ENCODE data around the gene TMCO4. TPM values are rescaled to one million over a fixed set of nuclear protein-coding genes. Genes with fewer than 3 reads are reported as not detected.
"Not testable (repeated sequence)": the region's sequence is repeated elsewhere in the genome, so short reads cannot be mapped to it uniquely, and the experiment has no call there.

Gene TMCO4
- total RNA-seq, 1 donor from 2014 or later, result 18.7 TPM

DNA sequence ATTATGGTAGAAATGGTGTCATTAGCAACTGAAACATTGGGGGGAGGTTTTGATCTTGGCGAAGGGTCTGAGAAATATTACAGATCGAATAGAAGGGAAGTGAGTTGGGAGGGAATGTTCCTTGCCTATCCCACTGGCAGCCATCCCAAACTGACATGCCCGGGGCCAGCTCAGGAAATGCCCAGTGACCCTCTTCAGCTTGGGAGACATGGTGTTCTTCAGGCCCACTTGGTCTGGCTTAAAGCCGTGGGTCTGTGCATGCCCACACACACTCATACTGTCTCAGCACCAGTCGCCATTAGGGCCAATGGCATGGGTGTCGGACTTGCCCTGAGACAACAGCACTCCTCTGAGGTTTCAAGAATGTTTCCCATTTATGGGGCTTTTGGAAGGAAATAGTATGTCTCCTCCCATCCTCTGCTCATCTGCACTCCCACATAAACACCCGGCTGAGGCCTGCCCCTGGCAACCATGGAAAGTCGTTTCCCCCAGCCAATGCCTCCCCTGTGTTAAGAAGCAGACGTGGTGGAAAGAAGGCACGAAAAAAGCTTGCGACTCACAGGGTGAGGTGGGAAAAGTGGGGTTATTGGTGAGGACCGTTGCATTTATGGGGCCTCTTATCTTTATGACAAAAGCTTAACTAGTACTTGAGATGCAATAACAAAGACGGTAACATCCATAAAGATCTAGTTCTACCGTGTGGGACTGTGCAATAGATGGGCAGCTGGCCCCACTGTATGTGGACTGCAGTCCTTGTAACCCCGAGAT, 13.3 kb upstream of the TMCO4 start:
- no peak for ATAC-seq

DNA sequence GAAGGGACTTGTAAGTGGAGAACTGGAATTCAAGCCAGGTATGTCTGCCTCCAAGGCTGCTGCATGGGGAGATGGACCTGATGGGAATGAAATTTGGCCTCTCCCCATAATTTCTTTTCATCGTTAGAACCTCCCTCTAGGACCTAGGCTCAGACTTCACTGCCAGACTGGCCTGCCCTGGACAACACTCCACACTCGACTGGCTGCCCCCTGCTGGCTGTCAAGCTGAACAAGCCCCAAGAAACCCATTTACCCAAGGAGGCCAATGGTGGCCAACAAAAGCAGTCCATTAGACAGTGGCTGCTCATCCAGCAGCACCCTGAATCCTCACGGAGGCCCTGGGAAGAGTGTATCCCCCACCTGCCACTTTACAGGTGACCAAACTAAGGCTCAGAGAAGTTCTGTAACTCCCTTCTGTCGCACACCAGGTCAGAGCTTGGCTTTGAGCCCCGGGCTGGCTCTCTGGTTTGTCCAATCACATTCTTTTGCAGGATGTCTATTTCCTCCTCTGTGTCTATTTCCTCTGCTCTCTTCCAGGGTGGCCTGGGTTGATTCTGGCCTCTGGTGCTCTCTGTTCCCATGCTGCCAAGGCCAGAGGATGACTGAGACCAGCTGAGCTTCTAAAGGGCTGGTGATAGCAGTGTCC, 11.6 kb upstream of the TMCO4 start:
- ATAC-seq, result peak; percentile 59

- ATAC-seq, result no peak
Measured at GRCh38 chr1:19809044-19809750, 9.5 kb upstream of the TMCO4 start.

DNA sequence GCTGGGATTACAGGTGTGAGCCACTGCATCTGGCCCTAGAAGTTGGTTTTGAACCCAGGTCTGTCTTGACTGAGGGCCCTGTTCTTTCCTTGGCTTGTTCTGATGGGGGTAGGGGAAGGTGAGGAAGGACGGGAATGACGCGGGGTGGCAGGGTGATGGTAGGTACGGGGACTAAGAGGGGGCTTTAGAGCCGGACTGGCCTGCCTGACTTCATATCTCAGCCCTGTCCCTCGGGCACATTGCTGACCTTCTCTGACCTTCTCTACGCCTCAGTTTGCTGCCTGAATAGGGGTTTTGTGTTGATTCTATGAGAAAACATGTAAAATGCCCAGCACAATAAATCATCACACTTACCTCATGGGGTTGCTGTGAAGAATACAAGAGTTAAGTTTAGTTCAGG, 8.6 kb upstream of the TMCO4 start:
- no peak for ATAC-seq

- ATAC-seq, result no peak
Measured at GRCh38 chr1:19804831-19805251, 5.1 kb upstream of the TMCO4 start.

- ATAC-seq, result no peak
Measured at GRCh38 chr1:19802269-19802668, 2.6 kb upstream of the TMCO4 start.

DNA sequence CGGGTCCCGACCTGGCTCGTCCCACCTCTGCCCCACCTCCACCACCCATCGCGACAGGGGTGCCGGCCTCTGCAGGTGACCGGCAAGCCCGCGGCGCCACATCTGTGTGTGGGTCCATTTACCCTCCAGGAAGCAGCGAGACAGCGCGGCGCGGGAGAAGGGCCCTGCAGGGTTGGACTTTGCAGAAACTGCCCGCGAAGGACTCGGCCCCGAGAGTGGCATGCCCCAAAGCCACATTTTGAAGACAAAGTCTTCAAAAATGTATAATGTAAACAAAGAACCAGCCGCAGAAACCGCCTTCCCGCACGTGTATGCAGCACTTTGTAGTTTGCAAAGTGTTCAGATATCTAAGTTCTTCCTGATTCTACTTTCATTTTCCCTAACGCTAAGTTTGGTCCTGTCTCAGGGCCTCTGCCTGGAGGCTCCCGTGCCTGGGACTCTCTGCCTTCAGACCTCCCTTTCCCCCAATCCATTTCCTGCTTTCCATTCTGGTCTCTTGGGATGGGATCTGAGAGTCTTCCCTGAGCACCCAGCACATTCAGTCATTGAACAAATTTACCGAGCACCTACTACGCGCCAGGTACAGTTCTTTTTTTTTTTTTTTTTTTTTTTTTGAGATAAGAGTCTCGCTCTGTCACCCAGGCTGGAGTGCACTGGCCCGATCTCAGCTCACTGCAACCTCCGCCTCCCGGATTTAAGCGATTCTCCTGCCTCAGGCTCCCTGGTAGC, 524 bp upstream of the TMCO4 start:
- ATAC-seq, result peak; percentile 46

- ATAC-seq, result no peak
Measured at GRCh38 chr1:19798486-19799229, 1.1 kb downstream of the TMCO4 start.

GRCh38 chr1:19797827-19798226, 1.9 kb downstream of the TMCO4 start:
- ATAC-seq, result no peak

DNA sequence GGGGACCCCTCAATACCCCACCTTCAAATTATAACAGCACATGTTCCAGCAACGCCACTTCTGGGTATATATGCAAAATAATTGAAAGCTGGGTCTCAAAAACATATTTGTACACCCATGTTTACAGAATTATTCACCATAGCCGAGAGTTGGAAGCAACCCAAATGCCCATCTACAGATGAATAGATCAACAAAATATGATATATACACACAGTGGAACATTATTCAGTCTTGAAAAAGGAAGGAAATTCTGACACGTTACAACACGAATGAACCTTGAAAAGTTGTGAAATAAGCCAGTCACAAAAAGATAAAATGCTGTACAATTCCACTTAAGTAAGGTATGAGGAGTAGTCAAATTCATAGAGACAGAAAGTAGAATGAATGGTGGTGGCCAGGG, 5.1 kb downstream of the TMCO4 start:
- ATAC-seq, result no peak

DNA sequence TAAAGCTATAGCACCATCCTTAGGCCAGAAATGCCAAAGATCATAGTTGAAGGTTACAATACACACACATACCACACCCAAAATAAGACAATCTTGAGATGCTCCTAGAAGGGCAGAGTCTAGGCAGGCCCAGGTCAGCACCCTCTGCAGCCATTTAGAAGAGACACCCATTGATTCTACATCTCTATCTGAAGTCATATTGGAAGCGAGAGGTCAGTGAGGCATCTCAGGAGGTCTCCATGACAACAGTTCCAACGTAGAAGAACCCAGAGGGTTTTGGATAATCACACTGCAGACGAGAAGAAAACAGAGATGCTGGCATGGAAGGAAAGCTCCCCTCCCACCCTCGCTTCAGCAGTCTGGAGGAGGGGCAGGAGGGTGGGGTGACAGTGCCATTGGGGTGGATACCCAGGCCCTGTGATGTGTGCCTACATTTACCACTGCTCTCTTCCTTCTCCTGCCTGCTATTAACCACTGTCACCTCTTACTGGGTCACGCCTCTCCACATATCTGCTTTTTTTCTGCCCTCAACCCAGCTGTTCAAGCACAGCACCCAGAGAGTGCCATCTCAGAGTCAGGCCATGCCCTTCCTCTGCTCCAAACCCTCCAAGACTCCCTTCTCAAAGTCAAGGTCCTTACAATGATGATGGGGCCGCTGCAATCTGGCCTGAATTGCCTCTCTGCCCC, 6.2 kb downstream of the TMCO4 start:
- ATAC-seq, result no peak

DNA sequence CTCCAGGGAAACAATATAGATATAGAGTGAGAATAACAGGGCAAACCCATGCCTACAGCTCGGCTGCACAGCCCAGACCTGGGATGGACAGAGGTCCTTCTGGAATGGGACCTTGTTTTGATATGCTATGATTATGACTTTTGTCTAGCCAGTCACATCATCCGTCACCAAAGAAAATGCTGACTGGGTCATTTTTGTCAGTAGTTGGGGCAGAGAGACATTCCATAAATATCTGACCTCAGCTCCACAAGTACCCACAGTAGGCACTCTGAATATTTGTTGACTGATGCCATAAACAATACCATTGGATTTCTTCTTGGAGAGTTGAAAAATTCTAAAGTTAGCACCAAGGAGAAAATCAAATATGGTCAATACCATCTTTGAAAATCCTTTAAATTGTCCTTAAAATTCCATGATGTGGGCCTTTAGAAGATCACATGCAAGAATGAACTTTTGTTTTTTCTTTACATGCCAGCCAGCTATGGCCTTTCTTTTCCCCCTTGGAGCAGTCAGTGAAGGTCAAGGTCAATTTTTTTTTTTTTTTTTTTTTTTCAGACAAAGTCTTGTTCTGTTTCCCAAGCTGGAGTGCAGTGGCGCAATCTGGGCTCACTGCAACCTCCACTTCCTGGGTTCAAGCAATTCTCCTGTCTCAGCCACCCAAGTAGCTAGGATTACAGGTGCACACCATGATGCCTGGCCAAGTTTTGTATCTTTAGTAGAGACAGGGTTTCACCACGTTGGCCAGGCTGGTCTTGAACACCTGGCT, 7.3 kb downstream of the TMCO4 start:
- ATAC-seq, result no peak

DNA sequence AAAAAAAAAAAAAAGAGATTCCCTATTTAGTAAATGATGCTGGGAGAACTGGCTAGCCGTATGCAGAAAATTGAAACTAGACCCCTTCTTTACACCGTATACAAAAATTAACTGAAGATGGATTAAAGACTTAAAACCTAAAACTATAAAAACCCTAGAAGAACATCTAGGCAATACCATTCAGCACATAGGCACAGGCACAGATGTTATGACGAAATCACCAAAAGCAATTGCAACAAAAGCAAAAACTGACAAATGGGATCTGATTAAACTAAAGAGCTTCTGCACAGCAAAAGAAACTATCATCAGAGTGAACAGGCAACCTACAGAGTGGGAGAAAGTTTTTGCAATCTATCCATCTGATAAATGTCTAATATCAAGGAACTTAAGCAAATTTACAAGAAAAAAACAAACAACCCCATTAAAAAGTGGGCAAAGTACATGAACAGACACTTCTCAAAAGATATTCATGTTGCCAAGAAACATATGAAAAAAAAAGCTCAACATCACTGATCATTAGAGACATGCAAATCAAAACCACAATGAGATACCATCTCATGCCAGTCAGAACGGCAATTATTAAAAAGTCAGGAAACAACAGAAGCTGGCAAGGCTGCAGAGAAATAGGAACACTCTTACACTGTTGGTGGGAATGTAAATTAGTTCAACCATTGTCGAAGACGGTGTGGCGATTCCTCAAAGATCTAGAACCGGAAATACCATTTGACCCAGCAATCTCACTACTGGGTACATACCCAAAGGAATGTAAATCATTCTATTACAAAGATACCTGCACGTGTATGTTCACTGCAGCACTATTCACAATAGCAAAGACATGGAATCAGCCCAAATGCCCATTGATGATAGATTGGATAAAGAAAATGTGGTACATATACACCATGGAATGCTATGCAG, 9.4 kb downstream of the TMCO4 start:
- not testable (repeated sequence) for ATAC-seq

DNA sequence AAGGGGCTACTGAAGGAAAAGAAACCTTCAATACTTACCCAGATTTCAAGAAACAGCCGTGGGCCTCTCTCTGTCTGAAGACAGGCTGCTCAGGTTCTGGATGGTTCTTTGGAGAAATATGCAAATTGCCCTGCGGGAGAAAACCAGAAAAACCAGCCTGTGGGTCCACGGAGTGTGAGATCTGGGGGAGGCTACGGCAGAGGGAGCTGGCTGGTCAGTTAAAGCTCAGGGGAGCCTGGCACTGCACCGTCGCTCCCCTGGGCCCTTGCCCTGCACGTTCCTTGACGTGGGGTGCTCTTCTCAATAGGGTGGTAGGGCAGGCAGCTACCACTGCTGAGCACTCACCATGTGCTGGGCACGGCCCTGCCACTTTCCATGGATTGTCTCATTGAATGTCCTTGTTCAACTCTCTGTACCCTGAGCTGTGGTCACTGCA, 12.7 kb downstream of the TMCO4 start:
- peak; percentile 60 for ATAC-seq

DNA sequence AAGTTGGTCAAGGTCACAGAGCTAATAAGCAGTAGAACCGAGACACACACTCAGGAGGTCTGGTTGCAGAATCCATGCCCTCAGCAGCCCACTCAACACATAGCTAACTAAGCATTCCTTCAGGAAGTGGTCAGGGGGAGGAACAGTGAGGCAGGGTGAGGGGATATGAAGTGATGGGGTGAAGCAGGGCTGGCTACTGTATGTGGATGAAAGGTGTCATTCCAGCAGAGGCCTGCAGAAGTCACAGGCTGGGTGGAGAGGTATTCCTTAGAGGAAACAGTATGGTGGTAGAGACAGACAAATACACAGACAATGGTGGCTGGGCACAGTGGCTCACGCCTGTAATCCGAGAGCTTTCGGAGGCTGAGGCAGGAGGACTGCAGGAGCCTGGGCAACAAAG, 14.1 kb downstream of the TMCO4 start:
- peak; percentile 19 for ATAC-seq

DNA sequence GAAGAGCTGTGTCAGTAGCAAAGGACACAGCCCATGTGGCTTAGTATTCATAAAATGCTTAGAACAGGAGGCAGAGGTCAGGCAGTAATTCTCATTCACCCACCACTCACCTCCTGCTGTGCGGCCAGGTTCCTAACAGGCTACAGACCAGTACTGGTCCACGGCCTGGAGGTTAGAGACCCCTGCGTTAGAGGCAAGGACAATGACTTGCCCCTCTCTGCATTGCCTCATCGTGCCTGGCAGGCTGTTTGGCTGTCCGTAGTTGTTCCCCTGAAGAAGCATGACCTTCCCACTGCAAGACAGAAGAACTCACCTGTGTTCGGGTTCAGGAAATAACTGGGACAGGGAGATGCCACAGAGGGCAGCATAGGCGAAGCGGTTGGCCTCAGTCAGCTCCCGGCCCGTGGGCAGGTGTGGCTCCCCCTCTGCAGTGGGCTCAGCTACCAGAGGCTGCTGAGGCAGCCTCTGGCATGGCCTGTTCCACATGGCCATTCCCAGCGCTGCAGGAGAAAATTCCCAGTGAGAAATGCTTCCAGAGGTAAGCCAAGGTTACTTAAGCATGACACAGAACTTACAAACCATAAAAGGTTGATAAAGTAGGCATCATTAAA, 19.3 kb downstream of the TMCO4 start:
- ATAC-seq, result no peak

DNA sequence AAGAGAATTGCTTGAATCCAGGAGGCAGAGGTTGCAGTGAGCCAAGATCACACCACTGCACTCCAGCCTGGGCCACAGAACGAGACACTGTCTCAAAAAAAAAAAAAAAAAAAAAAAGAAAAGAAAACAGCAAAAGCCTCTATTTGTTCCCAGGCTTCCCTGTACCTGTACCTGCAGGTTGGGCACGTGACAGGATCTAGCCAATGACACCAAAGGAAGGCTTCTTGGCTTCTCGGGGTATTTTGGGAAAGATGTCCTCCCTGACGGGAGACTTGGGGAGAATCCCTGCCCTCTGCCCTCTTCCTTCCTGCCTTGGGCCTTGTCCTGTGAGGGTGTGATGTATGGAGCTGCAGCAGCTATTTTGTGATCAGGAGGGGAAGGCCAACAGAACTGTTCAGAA, 22.8 kb downstream of the TMCO4 start:
- no peak for ATAC-seq

- ATAC-seq, result no peak
Measured at GRCh38 chr1:19776287-19776686, 23.4 kb downstream of the TMCO4 start.

GRCh38 chr1:19775831-19776230, 23.9 kb downstream of the TMCO4 start:
- ATAC-seq, result no peak

Data from esophagus mucosa (tissue), 1 donor.